Retina (tissue), 1 donor: Measurements from ENCODE around the gene SCP2.
A peak's percentile ranks its signal among the peaks of the same experiment; 100 is the strongest.
"Not testable (repeated sequence)": the region's sequence is repeated elsewhere in the genome, so short reads cannot be mapped to it uniquely, and the experiment has no call there.

ENCODE experiments used
- DNase-seq: peaks from one replicate; pipeline ENCODE4 v3.0.0-alpha.2; 2016

Gene SCP2

GRCh38 chr1:52917156-52917555 lies 9.9 kb upstream of the SCP2 start:
- no peak for DNase-seq

- DNase-seq: no peak
Measured at GRCh38 chr1:52917581-52917980, 9.5 kb upstream of the SCP2 start.

- no peak for DNase-seq
Measured at GRCh38 chr1:52918201-52918600, 8.9 kb upstream of the SCP2 start.

- DNase-seq: no peak
Measured at GRCh38 chr1:52919051-52919722, 7.9 kb upstream of the SCP2 start.

- no peak for DNase-seq
Measured at GRCh38 chr1:52919723-52920483, 7.2 kb upstream of the SCP2 start.

- peak; percentile 29 for DNase-seq
Measured at GRCh38 chr1:52920791-52921291, 6.2 kb upstream of the SCP2 start.

- DNase-seq: no peak
Measured at GRCh38 chr1:52925571-52926005, 1.5 kb upstream of the SCP2 start.

- DNase-seq: peak; percentile 57
Measured at GRCh38 chr1:52926864-52927211, 238 bp upstream of the SCP2 start.

GRCh38 chr1:52928015-52928404 lies 934 bp downstream of the SCP2 start:
- no peak for DNase-seq

- no peak for DNase-seq
Measured at GRCh38 chr1:52929019-52929418, 1.9 kb downstream of the SCP2 start.

GRCh38 chr1:52937433-52938182 lies 10.5 kb downstream of the SCP2 start:
- DNase-seq: no peak

GRCh38 chr1:52938183-52938451 lies 11.0 kb downstream of the SCP2 start:
- DNase-seq: no peak

- no peak for DNase-seq
Measured at GRCh38 chr1:52943876-52944416, 16.9 kb downstream of the SCP2 start.

GRCh38 chr1:52944566-52944965 lies 17.5 kb downstream of the SCP2 start:
- DNase-seq: no peak

- no peak for DNase-seq
Measured at GRCh38 chr1:52947490-52947889, 20.4 kb downstream of the SCP2 start.

GRCh38 chr1:52949602-52950001 lies 22.5 kb downstream of the SCP2 start:
- not testable (repeated sequence) for DNase-seq

- DNase-seq: no peak
Measured at GRCh38 chr1:52952112-52952511, 25.0 kb downstream of the SCP2 start.

- DNase-seq: no peak
Measured at GRCh38 chr1:52955129-52955970, 28.3 kb downstream of the SCP2 start.

GRCh38 chr1:52963101-52963500 lies 36.0 kb downstream of the SCP2 start:
- DNase-seq: no peak

GRCh38 chr1:52967666-52968065 lies 40.6 kb downstream of the SCP2 start:
- no peak for DNase-seq

- DNase-seq: not testable (repeated sequence)
Measured at GRCh38 chr1:52969234-52969633, 42.2 kb downstream of the SCP2 start.

- no peak for DNase-seq
Measured at GRCh38 chr1:52970149-52970548, 43.1 kb downstream of the SCP2 start.

- DNase-seq: no peak
Measured at GRCh38 chr1:52973841-52974240, 46.8 kb downstream of the SCP2 start.
